GM21381 (cell line): ENCODE measurements around the gene GJB1.

ENCODE experiments used
- ATAC-seq: cut with Tn5 transposase; IDR thresholded peaks from one replicate; pipeline ENCODE4 v1.9.1; 2021; ENCODE audit warnings: mild to moderate bottlenecking, moderate library complexity; ENCODE audit not compliant: unreplicated experiment

Gene GJB1

GRCh38 chrX:71214604-71215337, 8.3 kb upstream of the GJB1 start:
- ATAC-seq: no peak

GRCh38 chrX:71215338-71215912, 7.6 kb upstream of the GJB1 start:
- ATAC-seq: no peak

- no peak for ATAC-seq
Observed at GRCh38 chrX:71216485-71216884, 6.5 kb upstream of the GJB1 start.

GRCh38 chrX:71217298-71217697, 5.7 kb upstream of the GJB1 start:
- no peak for ATAC-seq

- ATAC-seq: no peak
Observed at GRCh38 chrX:71221145-71221544, 1.9 kb upstream of the GJB1 start.

- ATAC-seq: no peak
Observed at GRCh38 chrX:71224098-71224708, 1.2 kb downstream of the GJB1 start.

- ATAC-seq: no peak
Observed at GRCh38 chrX:71225009-71225408, 2.0 kb downstream of the GJB1 start.

GRCh38 chrX:71225676-71226075, 2.7 kb downstream of the GJB1 start:
- no peak for ATAC-seq

- no peak for ATAC-seq
Observed at GRCh38 chrX:71227370-71228062, 4.5 kb downstream of the GJB1 start.

- ATAC-seq: no peak
Observed at GRCh38 chrX:71228063-71228642, 5.1 kb downstream of the GJB1 start.

GRCh38 chrX:71235482-71235881, 12.5 kb downstream of the GJB1 start:
- no peak for ATAC-seq

- no peak for ATAC-seq
Observed at GRCh38 chrX:71236836-71237235, 13.8 kb downstream of the GJB1 start.

GRCh38 chrX:71239781-71240180, 16.8 kb downstream of the GJB1 start:
- ATAC-seq: no peak

- ATAC-seq: no peak
Observed at GRCh38 chrX:71241301-71241700, 18.3 kb downstream of the GJB1 start.

GRCh38 chrX:71244359-71245128, 21.5 kb downstream of the GJB1 start:
- ATAC-seq: no peak

- no peak for ATAC-seq
Observed at GRCh38 chrX:71245159-71245558, 22.1 kb downstream of the GJB1 start.

- ATAC-seq: no peak
Observed at GRCh38 chrX:71250841-71251240, 27.8 kb downstream of the GJB1 start.

GRCh38 chrX:71251466-71251973, 28.5 kb downstream of the GJB1 start:
- ATAC-seq: no peak

GRCh38 chrX:71252221-71252620, 29.2 kb downstream of the GJB1 start:
- no peak for ATAC-seq
